Amygdala (tissue), 56 donors: Measurements from ENCODE around the gene ZNF300.
"Not testable (repeated sequence)": the region's sequence is repeated elsewhere in the genome, so short reads cannot be mapped to it uniquely, and the experiment has no call there.

Source experiments
- DNase-seq, 56 donors: peaks; one replicate each; lab custom pipeline; 2025; lab: John Stamatoyannopoulos, UW

ZNF300 gene

GRCh38 chr5:150904479-150905311 is at the start of gene ZNF300:
Gene ZNF300, minus strand, starts transcription at chr5:150904980. Its CDS starts 1,825 bp downstream, at chr5:150903155.
- DNase-seq = peak; percentile 17 to 93 (median 82)

GRCh38 chr5:150948539-150948938 is 43.8 kb upstream of the ZNF300 start:
- no peak for DNase-seq

- DNase-seq = peak in 55 of 56 donors; percentile 10 to 89 (median 66)
These were observed 41.6 kb upstream of the ZNF300 start for GRCh38 chr5:150946351-150946905.

- DNase-seq = peak in 5 of 56 donors; percentile 3 to 23 (median 17)
These were observed 41.2 kb upstream of the ZNF300 start for GRCh38 chr5:150945947-150946346.

GRCh38 chr5:150945486-150945885 is 40.7 kb upstream of the ZNF300 start:
- DNase-seq = no peak

- no peak for DNase-seq
These were observed 26.7 kb upstream of the ZNF300 start for GRCh38 chr5:150931368-150931965.

GRCh38 chr5:150918613-150919012 is 13.8 kb upstream of the ZNF300 start:
- DNase-seq = no peak

GRCh38 chr5:150912312-150912814 is 7.6 kb upstream of the ZNF300 start:
- no peak for DNase-seq

- no peak for DNase-seq
These were observed 518 bp upstream of the ZNF300 start for GRCh38 chr5:150905312-150905683.

GRCh38 chr5:150901446-150901845 is 3.3 kb downstream of the ZNF300 start:
- no peak for DNase-seq

- no peak for DNase-seq
These were observed 9.1 kb downstream of the ZNF300 start for GRCh38 chr5:150895431-150896428.

GRCh38 chr5:150879358-150879757 is 25.4 kb downstream of the ZNF300 start:
- no peak for DNase-seq

GRCh38 chr5:150862070-150862469 is 42.7 kb downstream of the ZNF300 start:
- no peak for DNase-seq

GRCh38 chr5:150860246-150860821 is 44.4 kb downstream of the ZNF300 start:
- DNase-seq = no peak

GRCh38 chr5:150856700-150857099 is 48.1 kb downstream of the ZNF300 start:
- not testable (repeated sequence) for DNase-seq

- no peak for DNase-seq
These were observed 51.2 kb downstream of the ZNF300 start for GRCh38 chr5:150853561-150853960.

GRCh38 chr5:150851039-150851438 is 53.7 kb downstream of the ZNF300 start:
- DNase-seq = no peak

- DNase-seq = no peak
These were observed 56.5 kb downstream of the ZNF300 start for GRCh38 chr5:150848271-150848670.

- no peak for DNase-seq
These were observed 57.5 kb downstream of the ZNF300 start for GRCh38 chr5:150847334-150847695.
